GM21360 (cell line): ENCODE measurements around the gene PDE1A.
"Not testable (repeated sequence)": the region's sequence is repeated elsewhere in the genome, so short reads cannot be mapped to it uniquely, and the experiment has no call there.

Experiments used
- ATAC-seq: cut with Tn5 transposase; IDR thresholded peaks from one replicate; pipeline ENCODE4 v1.9.1; 2021; ENCODE audit warnings: mild to moderate bottlenecking, moderate library complexity; ENCODE audit not compliant: unreplicated experiment

Gene PDE1A

GRCh38 chr2:182283512-182283911, 143.3 kb downstream of the PDE1A start:
- ATAC-seq: no peak

DNA sequence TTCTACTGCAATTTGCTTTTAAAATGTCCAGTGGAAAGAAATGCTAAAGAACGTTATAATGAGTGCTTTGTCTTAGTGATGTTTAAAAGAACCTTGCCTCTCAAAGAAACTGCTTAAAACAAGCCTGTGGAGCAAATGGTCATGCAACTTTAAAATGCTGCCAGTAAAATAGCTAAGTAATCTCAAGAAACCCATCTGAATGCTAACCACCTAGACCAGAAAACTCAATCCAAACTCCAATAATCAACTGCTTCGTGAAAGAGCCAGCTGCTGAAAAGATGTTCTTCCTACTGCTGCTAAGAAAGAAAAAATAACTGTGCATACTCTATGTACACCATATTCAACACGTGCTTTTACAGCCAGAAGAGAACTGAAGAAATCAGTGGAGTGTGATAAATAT, 145.6 kb downstream of the PDE1A start:
- ATAC-seq: no peak

GRCh38 chr2:182280118-182280517, 146.7 kb downstream of the PDE1A start:
- no peak for ATAC-seq

DNA sequence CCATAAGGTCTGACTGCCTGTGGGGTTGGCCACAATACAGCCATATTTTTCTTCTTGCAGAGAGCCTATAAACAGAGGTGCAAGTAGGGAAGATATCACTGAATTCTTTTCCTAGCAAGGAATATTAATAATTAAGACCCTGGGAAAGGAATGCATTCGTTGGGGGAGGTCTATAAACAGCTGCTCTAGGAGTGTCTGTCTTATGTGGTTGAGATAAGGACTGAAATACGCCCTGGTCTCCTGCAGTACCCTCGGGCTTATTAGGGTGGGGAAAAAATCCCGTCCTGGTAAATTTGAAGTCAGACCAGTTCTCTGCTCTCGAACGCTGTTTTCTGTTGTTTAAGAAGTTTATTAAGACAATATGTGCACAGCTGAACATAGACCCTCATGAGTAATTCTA, 150.2 kb downstream of the PDE1A start:
- not testable (repeated sequence) for ATAC-seq

DNA sequence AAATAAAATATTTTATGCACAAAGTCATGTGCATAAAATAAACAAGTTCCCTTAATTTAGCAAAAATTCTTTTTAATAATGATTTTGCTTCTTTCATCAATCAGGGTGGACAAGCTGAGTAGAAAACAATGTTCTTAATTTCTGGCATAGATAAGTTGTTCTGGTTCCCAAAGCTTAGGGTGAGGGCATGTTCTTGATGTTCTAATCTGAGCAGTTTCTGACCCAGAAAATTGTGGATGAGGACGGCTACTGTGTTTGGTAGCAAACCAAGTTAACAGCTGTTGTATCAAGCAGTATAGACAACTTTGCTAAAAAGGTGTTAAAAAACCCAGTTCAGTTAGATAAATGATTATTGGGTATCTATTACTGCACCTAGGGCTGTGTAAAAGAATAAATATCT, 158.9 kb downstream of the PDE1A start:
- ATAC-seq: no peak

- no peak for ATAC-seq
These were observed 159.9 kb downstream of the PDE1A start for GRCh38 chr2:182266909-182267308.

DNA sequence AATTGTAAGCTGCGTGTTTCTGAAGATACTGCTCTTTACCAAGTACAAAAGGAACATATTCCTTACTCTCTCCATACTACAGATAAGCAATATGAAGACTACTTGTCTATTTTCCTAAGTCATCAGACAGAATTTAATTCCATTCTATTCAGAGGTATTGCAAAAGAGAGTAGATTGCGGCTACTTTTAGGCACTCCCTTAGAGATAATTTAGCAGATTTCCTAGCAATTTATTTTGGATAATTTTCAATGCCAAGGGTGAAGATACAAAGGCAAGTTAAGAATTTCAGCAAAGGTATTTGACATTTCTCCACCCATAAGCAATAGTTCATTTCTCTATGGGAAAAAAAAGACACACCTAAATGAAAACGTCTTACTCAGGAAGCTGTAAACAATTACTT, 161.1 kb downstream of the PDE1A start:
- no peak for ATAC-seq

DNA sequence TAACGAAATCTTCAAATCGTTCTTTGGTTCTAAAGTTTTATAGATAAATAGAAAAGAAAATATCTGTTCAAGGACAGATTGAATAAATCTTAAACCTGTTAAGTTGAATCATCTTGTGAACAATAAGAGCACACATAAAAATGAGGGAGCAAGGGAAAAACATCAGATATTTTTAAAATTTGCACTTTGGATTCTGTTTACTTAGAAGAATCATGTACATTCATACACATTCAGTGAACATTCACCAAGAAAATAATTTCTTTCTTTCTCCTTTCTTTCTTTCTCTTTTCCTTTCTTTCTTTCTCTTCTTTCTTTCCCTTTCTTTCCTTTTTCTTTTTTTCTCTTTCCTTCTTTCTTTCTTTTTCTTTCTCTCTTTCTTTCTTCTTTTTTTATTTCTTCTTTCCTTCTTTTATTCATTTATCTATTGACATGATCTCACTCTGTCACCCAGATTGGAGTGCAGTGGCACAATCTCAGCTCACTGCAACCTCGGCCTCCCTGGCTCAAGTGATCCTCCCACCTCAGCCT, 164.9 kb downstream of the PDE1A start:
- ATAC-seq: no peak

DNA sequence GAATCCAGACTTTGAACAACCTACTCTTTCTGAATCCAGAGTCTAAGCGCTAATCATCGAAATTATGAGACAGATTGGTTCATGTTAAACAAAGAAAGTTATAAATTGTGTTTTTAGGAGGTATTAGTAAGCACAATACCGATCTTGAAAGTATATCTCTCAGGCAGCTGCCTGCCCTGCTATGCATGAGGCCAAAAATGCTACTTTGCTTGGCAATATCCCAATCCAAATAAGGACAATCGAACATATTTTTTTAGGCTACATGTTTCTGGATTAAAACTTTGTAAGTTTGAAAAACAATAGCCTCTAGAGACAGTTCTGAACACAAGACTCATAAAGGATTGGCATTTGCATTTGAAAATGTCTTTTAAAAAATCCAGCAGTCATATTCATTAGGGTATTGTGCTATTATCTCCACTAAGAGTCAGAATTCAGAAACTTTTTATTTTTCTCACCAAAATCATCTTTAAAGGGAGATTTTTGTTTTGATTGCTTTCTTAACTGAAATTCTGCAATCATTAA, 167.1 kb downstream of the PDE1A start:
- no peak for ATAC-seq

- ATAC-seq: no peak
These were observed 174.3 kb downstream of the PDE1A start for GRCh38 chr2:182252534-182252933.

DNA sequence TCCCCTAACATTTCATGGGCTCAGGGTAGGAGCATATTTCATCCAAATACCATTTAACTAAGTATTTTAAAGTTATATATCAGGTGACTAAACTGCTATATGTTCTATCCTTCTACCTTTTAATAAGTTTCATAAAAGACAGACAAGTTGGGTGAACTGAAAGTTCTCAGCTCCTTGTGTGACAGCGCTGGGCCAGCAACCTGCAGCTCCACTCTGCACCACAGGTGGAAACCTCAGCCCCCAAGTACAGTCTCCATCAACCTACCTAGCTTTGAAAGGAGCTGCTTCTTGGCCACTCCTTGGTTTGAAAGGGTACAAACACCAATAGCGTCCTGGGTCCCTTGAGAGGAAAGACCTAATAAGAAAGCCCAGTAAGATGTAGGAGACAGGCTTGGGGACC, 177.9 kb downstream of the PDE1A start:
- ATAC-seq: no peak

- ATAC-seq: no peak
These were observed 178.5 kb downstream of the PDE1A start for GRCh38 chr2:182248362-182248761.

DNA sequence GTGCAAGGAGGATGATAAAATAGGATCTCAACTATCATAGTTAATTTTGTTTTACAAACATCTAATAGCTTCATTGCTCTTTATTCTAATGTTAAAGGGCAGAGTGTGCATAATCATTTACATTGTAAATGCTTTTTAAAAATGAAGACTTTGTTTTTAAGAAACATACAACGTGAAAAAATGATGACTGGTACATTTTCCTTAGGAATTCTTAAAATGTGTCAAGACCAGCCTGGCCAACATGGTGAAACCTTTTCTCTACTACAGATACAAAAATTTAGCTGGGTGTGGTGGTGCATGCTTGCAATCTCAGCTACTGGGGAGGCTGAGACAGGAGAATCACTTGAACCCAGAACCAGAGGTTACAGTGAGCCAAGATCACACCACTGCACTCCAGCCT, 179.0 kb downstream of the PDE1A start:
- ATAC-seq: no peak

DNA sequence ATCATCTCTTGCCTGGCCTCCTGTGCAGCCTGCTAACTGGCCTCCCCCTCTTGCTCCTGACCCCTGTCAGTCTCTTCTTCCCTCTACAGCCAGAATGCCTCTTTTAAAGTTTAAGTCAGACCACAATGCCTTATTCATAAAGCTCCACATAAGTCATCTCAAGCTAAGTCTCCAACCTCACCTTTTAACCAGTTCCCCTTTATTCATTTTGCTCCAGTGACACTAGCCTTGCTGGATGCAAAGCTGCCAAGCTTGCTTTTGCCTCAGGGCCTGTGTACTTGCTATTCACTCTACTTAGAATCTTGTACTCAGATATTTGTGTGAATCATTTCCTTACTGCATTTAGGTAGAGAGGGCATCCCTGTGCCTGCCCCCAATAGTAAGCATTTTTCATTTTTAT, 180.9 kb downstream of the PDE1A start:
- ATAC-seq: peak; percentile 69

DNA sequence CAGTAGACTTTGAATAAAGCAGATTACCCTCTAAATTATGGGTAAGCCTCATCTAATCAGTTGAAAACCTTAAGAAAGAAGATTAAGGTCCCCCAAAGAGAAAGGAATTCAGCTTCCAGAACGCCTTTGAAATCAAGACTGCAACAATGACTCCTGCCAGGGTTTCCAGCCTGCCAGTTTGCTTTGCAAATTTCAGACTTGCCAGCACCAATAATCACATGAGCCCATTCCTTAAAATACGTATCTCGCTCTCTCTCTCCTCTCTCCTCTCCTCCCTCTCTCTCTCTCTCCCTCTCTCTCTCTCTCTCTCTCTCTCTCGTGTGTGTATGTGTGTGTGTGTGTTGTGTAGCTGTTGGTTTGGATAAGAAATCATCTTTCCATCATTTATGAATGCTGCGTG, 184.2 kb downstream of the PDE1A start:
- ATAC-seq: no peak

GRCh38 chr2:182241936-182242335, 184.9 kb downstream of the PDE1A start:
- ATAC-seq: no peak

DNA sequence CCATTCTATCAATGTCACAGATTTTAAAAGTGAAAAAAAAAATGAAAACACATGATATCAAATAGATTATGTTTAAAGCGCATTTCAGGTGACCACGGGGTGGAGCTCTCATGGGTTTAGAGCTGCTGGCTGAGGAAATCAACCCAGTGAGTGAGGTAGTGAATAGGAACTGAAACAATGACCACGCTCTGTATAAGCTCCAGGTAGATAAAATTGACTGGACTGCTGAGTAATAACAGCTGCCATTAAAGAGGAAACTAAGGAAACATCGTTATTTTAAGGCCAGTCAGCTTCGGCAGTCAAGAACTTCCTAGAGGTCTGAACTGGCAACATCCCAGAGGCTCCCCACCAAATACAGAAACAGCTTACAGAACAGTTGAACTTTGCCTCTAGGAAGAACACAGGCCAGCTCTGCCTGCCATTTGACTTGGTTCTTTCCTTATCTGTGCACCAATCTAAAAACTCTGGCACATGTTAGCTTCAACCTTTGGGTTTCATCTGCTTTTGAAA, 185.9 kb downstream of the PDE1A start:
- peak; percentile 100 for ATAC-seq

DNA sequence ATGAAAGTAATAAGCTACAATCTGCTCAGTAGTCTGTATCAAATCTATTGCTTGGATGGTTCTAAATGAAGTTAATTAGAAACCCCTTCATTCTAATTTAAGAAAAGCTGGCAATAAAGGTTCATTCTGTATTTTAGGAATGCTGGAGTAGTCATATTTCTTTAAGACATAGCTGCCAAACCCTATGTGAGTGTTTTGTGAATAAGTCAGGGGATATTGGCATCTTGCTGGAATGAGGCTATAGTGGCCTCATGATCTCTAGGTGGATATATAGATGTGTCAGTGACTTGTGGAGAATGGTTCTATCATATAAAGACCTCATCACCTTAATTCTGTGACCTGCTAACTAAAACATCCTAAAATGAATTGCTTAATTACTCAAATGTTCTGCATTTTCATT, 196.3 kb downstream of the PDE1A start:
- ATAC-seq: no peak

- no peak for ATAC-seq
These were observed 197.5 kb downstream of the PDE1A start for GRCh38 chr2:182229297-182229696.

- ATAC-seq: no peak
These were observed 198.1 kb downstream of the PDE1A start for GRCh38 chr2:182228741-182229140.

DNA sequence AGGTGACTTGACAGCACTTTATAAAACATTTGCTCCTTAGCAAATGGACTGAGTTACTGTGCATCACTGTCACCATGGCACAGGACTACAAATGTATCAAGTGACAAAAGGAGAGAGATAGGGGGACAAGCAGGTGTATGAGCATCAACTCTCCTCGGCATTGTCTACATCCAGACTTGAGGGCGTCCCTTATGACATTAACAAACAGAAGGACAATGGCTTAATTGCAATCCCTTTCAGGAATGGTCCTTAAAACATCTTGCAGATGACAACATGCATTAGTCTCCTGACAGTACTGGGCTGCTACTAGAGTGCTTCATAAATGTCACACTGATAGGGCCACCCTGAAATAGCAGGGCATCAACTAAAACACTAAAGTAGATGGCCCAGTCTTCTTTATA, 198.8 kb downstream of the PDE1A start:
- no peak for ATAC-seq

DNA sequence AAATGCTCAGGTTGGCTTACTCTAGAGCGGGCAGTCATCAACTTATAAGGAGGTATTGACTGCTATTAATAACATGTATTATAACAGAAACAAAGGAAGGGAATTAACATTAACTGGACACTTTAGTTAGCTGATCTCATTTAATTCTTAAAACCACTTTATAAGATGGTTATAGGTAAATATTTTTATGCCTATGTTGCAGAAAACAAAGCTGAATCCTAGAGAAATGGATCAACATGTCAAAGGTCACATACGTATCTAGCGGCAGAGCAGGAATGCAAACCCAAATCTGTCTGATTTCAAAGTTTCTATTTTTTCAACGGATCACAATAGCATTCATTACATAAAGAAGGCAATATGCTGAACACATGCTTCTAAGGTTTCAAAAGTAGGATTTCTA, 200.0 kb downstream of the PDE1A start:
- no peak for ATAC-seq

DNA sequence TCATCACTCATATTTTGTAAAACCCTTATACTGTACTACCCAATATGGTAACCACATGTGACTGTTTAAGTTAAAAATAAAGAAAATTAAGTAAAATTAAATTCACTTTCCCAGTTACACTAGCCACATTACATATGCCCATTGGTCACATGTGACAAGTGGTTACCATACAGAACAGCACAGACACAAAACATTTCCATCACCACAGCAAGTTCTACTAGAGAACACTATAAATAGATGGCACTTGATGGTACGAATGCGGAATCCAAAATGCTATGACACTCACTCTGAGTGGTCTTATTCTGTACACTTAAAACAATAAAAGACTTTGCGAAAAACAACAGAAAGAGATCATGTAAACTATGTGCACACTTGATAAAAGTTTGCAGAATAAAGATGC, 202.2 kb downstream of the PDE1A start:
- ATAC-seq: no peak
